ENCODE measurements around the gene MAP3K14. TPM values are rescaled to one million over a fixed set of nuclear protein-coding genes. Genes with fewer than 3 reads are reported as not detected.

Gene MAP3K14
- total RNA-seq, 1 experiment from 2014 or later: 16.8 TPM

DNA sequence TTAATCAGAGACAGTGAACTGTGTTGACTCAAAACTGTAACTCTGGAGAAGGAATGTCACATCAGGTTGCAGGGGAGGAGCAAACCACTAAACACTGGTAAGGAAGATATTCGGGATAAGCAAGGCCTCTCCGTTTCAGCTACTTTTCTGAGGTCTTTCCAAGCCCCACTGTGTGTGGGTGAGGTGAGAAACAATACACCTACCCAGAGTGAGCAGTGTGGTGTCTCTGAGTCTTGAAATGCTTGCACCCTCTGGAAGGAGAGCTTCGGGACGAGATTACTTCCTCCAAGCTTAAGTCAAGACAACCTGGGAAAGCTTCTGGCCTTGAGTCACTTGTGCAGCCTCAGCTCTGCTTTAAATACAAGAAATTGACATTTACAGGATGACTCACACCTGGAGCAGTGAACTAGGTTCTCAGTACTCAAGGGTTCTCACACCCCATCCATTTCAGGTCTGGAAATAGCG lies 2.5 kb upstream of the MAP3K14 start:
- no peak overlapping the region for H2AFZ ChIP-seq (ENCODE audit: low read length)
- DNase-seq: peak; percentile 99
- H3K27ac ChIP-seq (ENCODE audit: low read length): peak overlapping the region; percentile 94
- no peaks in the 10 kb centered on the region for H3K9me3 ChIP-seq (ENCODE audit: low read length)
- peak; percentile 27 for ATAC-seq
- peaks cover 62% of the 10 kb centered on the region for H3K4me1 ChIP-seq (ENCODE audit: insufficient read depth, low read length)
- peak overlapping the region; percentile 66 for H3K4me3 ChIP-seq (ENCODE audit: low read length)
- no TSS peak for BruUV-seq (replicated peaks)
- CTCF ChIA-PET: interaction anchor here (0.6 to 1.3 kb wide), 5 partner anchors 12 to 188 kb away, joined by 4 to 10 read pairs (median 5); partner anchors contain the start of gene ACBD4
- H3K79me2 ChIP-seq (ENCODE audit: low read length): peaks cover 32% of the 10 kb centered on the region
- TF ChIP-seq, protein P1, sequence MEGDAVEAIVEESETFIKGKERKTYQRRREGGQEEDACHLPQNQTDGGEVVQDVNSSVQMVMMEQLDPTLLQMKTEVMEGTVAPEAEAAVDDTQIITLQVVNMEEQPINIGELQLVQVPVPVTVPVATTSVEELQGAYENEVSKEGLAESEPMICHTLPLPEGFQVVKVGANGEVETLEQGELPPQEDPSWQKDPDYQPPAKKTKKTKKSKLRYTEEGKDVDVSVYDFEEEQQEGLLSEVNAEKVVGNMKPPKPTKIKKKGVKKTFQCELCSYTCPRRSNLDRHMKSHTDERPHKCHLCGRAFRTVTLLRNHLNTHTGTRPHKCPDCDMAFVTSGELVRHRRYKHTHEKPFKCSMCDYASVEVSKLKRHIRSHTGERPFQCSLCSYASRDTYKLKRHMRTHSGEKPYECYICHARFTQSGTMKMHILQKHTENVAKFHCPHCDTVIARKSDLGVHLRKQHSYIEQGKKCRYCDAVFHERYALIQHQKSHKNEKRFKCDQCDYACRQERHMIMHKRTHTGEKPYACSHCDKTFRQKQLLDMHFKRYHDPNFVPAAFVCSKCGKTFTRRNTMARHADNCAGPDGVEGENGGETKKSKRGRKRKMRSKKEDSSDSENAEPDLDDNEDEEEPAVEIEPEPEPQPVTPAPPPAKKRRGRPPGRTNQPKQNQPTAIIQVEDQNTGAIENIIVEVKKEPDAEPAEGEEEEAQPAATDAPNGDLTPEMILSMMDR (conservative IDR thresholded peaks at IDR 0.05; ENCODE audit: low read depth, low read length): no peak
- TF ChIP-seq EZH2phosphoT487 (IDR thresholded peaks at IDR 0.05; ENCODE audit: borderline replicate concordance, low read length) (no peak), EZH2 (IDR thresholded peaks at IDR 0.05; ENCODE audit: low read length, unreplicated experiment) (no peak)
- peaks cover 34% of the 10 kb centered on the region for H3F3A ChIP-seq (ENCODE audit: low read length, unreplicated experiment)
- peak overlapping the region; percentile 92 for H3K4me2 ChIP-seq (ENCODE audit: low read length)
- no peaks in the 10 kb centered on the region for H3K36me3 ChIP-seq (ENCODE audit: low read depth, low read length)
- H3K27me3 ChIP-seq (ENCODE audit: low read length): no peaks in the 10 kb centered on the region
- peaks cover 21% of the 10 kb centered on the region for H4K20me1 ChIP-seq (ENCODE audit: low read length)
- POLR2A ChIA-PET (ENCODE audit: unreplicated experiment): interaction anchor here (0.6 to 1.2 kb wide), 2 partner anchors 28 to 53 kb away, joined by 4 to 15 read pairs; no protein-coding TSS in a partner anchor
- intact Hi-C loops (cut with micrococcal nuclease): loop anchor here (1.0 to 10.0 kb wide), 2 partner anchors 42 to 184 kb away; partner anchors contain the start of genes ACBD4 and PLCD3
- peak overlapping the region; percentile 94 for H3K9ac ChIP-seq (ENCODE audit: low read length)
- no peaks in the 10 kb centered on the region for H3K9me2 ChIP-seq (replicated peaks; ENCODE audit: low read length)

DNA sequence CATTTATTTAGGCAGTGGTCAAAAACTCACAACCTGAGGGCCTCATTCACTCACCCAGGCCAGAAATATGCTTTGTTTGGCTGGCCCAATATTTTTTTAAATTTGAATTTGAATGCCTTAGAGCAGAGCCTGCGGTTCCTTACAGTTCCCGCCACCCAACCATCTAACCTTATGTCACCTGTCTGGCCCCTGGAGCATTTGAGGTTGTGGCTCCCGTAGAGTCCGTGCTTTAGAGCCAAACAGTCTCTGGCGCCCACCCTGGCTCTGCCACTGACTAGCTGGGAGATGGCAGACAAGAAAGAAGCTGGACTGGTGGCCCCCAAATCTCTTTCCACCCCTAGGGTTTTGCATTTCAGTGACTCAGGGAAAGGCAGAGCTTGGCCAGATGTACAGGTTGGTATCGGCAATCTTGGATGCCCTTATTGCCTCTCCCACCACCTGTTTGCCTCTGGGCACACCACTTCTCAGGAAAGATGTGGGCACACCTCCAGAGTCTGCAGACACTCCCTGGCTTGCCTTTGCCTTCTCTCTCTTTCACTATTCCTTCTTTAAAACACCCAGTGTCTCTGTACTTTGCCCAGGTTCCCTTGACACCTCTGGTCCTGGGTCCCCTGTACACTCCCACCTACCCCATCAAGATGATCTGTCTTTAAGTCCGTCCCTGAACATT lies 1.9 kb upstream of the MAP3K14 start:
- peak overlapping the region; percentile 66 for H3K4me3 ChIP-seq (ENCODE audit: low read length)
- H2AFZ ChIP-seq (ENCODE audit: low read length): no peak overlapping the region
- H3K9me3 ChIP-seq (ENCODE audit: low read length): no peaks in the 10 kb centered on the region
- no peaks in the 10 kb centered on the region for H3K27me3 ChIP-seq (ENCODE audit: low read length)
- H3K9ac ChIP-seq (ENCODE audit: low read length): peak overlapping the region; percentile 94
- ChIA-PET POLR2A (ENCODE audit: unreplicated experiment) (no interaction called here), CTCF (interaction anchor here (0.6 to 1.3 kb wide), 3 partner anchors 42 to 183 kb away, joined by 4 to 5 read pairs (median 4); partner anchors contain the start of gene ACBD4)
- H3F3A ChIP-seq (ENCODE audit: low read length, unreplicated experiment): peaks cover 34% of the 10 kb centered on the region
- DNase-seq (peak; percentile 69), ATAC-seq (peak; percentile 0; the same call in 1 of the 2 replicates)
- H3K4me2 ChIP-seq (ENCODE audit: low read length): peak overlapping the region; percentile 92
- no peaks in the 10 kb centered on the region for H3K36me3 ChIP-seq (ENCODE audit: low read depth, low read length)
- TF ChIP-seq, protein P1 (conservative IDR thresholded peaks at IDR 0.05; ENCODE audit: low read depth, low read length): no peak
- TF ChIP-seq EZH2 (IDR thresholded peaks at IDR 0.05; ENCODE audit: low read length, unreplicated experiment) (no peak), EZH2phosphoT487 (IDR thresholded peaks at IDR 0.05; ENCODE audit: borderline replicate concordance, low read length) (no peak)
- peaks cover 38% of the 10 kb centered on the region for H3K79me2 ChIP-seq (ENCODE audit: low read length)
- intact Hi-C loops (cut with micrococcal nuclease): loop anchor here (1.0 to 10.0 kb wide), 2 partner anchors 41 to 184 kb away; partner anchors contain the start of genes ACBD4 and PLCD3
- H3K4me1 ChIP-seq (ENCODE audit: insufficient read depth, low read length): peaks cover 68% of the 10 kb centered on the region
- BruUV-seq (replicated peaks): no TSS peak
- H4K20me1 ChIP-seq (ENCODE audit: low read length): peaks cover 27% of the 10 kb centered on the region
- peak overlapping the region; percentile 94 for H3K27ac ChIP-seq (ENCODE audit: low read length)
- no peaks in the 10 kb centered on the region for H3K9me2 ChIP-seq (replicated peaks; ENCODE audit: low read length)
